Activated B cell treated with CpG ODN at 0.5 μM for 24 hours (primary cell): ENCODE results near the gene CCDC177. TPM values are rescaled to one million over a fixed set of nuclear protein-coding genes. Genes with fewer than 3 reads are reported as not detected.

Experiments used
- ATAC-seq: fragments of 200-7000 bp; cut with Tn5 transposase; one replicate; pipeline ENCODE4 v1.10.0; 2021; ENCODE audit warnings: low read depth, mild to moderate bottlenecking, moderate library complexity
- CTCF ChIA-PET: fragments of 350-600 bp; sonication (Branson Sonifier 250); formaldehyde crosslinking; loops from one replicate; lab custom pipeline; 2021; ENCODE audit warnings: antibody characterized with exemption; lab: Charles Lee
- POLR2A ChIA-PET: fragments of 350-600 bp; sonication (Branson Sonifier 250); formaldehyde crosslinking; loops from one replicate; lab custom pipeline; 2021; ENCODE audit warnings: antibody characterized with exemption; lab: Charles Lee
- DNase-seq: peaks from one replicate; pipeline ENCODE4 v3.0.0; 2022
- H3K27ac Mint-ChIP-seq: one replicate; pipeline ENCODE4 v1.8.0; 2020; ENCODE audit warnings: mixed read lengths
- H3K27me3 Mint-ChIP-seq: one replicate; pipeline ENCODE4 v1.8.0; 2021; ENCODE audit warnings: mixed read lengths
- H3K36me3 Mint-ChIP-seq: one replicate; pipeline ENCODE4 v1.8.0; 2021; ENCODE audit warnings: low read depth, mixed read lengths
- H3K4me1 Mint-ChIP-seq: one replicate; pipeline ENCODE4 v1.8.0; 2021; ENCODE audit warnings: mixed read lengths
- H3K4me3 Mint-ChIP-seq: one replicate; pipeline ENCODE4 v1.8.0; 2020; ENCODE audit warnings: mild to moderate bottlenecking, mixed read lengths
- H3K9me3 Mint-ChIP-seq: one replicate; pipeline ENCODE4 v1.8.0; 2020; ENCODE audit warnings: mixed read lengths
- intact Hi-C: fragments of 100-400 bp; cut with micrococcal nuclease; formaldehyde crosslinking; loops from one replicate; pipeline ENCODE4 v1.15.1; 2024
- total RNA-seq: library from RNA; stranded (reverse); gene quantifications from 2 replicates; pipeline ENCODE4 v1.2.3, GENCODE V29; 2022
- TF ChIP-seq, protein P1 (sequence below): fragments of 200-600 bp; IDR thresholded peaks from one replicate; pipeline ENCODE4 v1.8.0; 2022; ENCODE audit warnings: antibody characterized with exemption, mild to moderate bottlenecking

The CCDC177 gene
- total RNA-seq, 1 donor from 2014 or later: not detected

DNA sequence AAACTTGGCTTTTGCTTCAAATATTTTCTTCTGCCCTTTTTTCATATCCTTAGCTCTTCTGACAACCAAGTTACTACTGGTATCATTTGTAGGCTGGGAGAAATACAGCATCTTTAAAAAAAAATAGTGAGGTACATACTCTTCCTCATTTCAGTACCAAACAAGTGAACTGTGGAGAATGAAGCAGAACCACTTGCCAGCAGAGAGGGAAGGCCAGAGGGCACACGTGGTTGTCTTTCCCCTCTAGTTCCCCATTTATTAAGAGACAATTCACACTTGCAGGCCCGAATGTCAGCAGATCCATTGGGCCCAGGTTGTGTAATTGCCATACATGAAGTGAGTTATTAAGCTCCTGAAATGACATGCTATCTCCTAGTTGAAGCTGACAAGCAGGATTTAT is 39.9 kb upstream of the CCDC177 start:
- peaks cover 5% of the 10 kb centered on the region for H3K36me3 Mint-ChIP-seq
- H3K9me3 Mint-ChIP-seq: no peaks in the 10 kb centered on the region
- POLR2A ChIA-PET: interaction anchor here (0.7 to 6.1 kb wide), 17 partner anchors 9 to 152 kb away, joined by 3 to 25 read pairs (median 8); partner anchors contain the start of gene SRSF5
- H3K4me3 Mint-ChIP-seq: peak overlapping the region; percentile 97
- H3K27me3 Mint-ChIP-seq: no peaks in the 10 kb centered on the region
- CTCF ChIA-PET: interaction anchor here (3.4 kb wide), 1 partner anchor 9 kb away, joined by 14 read pairs; no protein-coding TSS in a partner anchor
- ATAC-seq (peak; percentile 40), DNase-seq (no peak)
- TF ChIP-seq, protein P1, sequence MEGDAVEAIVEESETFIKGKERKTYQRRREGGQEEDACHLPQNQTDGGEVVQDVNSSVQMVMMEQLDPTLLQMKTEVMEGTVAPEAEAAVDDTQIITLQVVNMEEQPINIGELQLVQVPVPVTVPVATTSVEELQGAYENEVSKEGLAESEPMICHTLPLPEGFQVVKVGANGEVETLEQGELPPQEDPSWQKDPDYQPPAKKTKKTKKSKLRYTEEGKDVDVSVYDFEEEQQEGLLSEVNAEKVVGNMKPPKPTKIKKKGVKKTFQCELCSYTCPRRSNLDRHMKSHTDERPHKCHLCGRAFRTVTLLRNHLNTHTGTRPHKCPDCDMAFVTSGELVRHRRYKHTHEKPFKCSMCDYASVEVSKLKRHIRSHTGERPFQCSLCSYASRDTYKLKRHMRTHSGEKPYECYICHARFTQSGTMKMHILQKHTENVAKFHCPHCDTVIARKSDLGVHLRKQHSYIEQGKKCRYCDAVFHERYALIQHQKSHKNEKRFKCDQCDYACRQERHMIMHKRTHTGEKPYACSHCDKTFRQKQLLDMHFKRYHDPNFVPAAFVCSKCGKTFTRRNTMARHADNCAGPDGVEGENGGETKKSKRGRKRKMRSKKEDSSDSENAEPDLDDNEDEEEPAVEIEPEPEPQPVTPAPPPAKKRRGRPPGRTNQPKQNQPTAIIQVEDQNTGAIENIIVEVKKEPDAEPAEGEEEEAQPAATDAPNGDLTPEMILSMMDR: no peak
- intact Hi-C loops: loop anchor here (2.0 to 10.0 kb wide), 5 partner anchors 70 to 1190 kb away; partner anchors contain the start of genes DCAF5 and MAP3K9
- peak overlapping the region; percentile 99 for H3K27ac Mint-ChIP-seq
- H3K4me1 Mint-ChIP-seq: peaks cover 85% of the 10 kb centered on the region

- no peak for ATAC-seq
- DNase-seq: no peak
- peak overlapping the region; percentile 97 for H3K4me3 Mint-ChIP-seq
- CTCF ChIA-PET: interaction anchor here (0.6 to 1.6 kb wide), 2 partner anchors 16 to 106 kb away, joined by 3 to 4 read pairs; no protein-coding TSS in a partner anchor
- intact Hi-C loops: loop anchor here (2.0 to 10.0 kb wide), 5 partner anchors 71 to 1191 kb away; partner anchors contain the start of genes DCAF5 and MAP3K9
- POLR2A ChIA-PET: interaction anchor here (1.3 to 6.1 kb wide), 11 partner anchors 10 to 153 kb away, joined by 3 to 38 read pairs (median 9); partner anchors contain the start of gene SRSF5
- no peaks in the 10 kb centered on the region for H3K27me3 Mint-ChIP-seq
- peaks cover 5% of the 10 kb centered on the region for H3K36me3 Mint-ChIP-seq
- peak overlapping the region; percentile 99 for H3K27ac Mint-ChIP-seq
- H3K4me1 Mint-ChIP-seq: peaks cover 74% of the 10 kb centered on the region
- TF ChIP-seq, protein P1: no peak
- no peaks in the 10 kb centered on the region for H3K9me3 Mint-ChIP-seq
Observed at GRCh38 chr14:69613312-69614073, 38.8 kb upstream of the CCDC177 start.

GRCh38 chr14:69612783-69613130 is 38.1 kb upstream of the CCDC177 start:
- ChIA-PET POLR2A (interaction anchor here (0.7 to 6.1 kb wide), 22 partner anchors 9 to 820 kb away, joined by 3 to 38 read pairs (median 6); partner anchors contain the start of genes SRSF5 and ZFP36L1), CTCF (interaction anchor here (0.6 to 1.6 kb wide), 6 partner anchors 17 to 114 kb away, joined by 3 to 8 read pairs (median 4); no protein-coding TSS in a partner anchor)
- ATAC-seq (no peak), DNase-seq (no peak)
- TF ChIP-seq, protein P1: no peak
- no peaks in the 10 kb centered on the region for H3K27me3 Mint-ChIP-seq
- H3K4me1 Mint-ChIP-seq: peaks cover 67% of the 10 kb centered on the region
- no peaks in the 10 kb centered on the region for H3K9me3 Mint-ChIP-seq
- H3K4me3 Mint-ChIP-seq: peak overlapping the region; percentile 97
- peak overlapping the region; percentile 99 for H3K27ac Mint-ChIP-seq
- intact Hi-C loops: loop anchor here (5.0 to 10.0 kb wide), 3 partner anchors 460 to 1192 kb away; partner anchors contain the start of genes DCAF5 and MAP3K9
- H3K36me3 Mint-ChIP-seq: peaks cover 5% of the 10 kb centered on the region

GRCh38 chr14:69612014-69612782 is 37.5 kb upstream of the CCDC177 start:
- H3K4me1 Mint-ChIP-seq: peaks cover 61% of the 10 kb centered on the region
- peak overlapping the region; percentile 99 for H3K27ac Mint-ChIP-seq
- H3K27me3 Mint-ChIP-seq: no peaks in the 10 kb centered on the region
- TF ChIP-seq, protein P1: no peak
- peak overlapping the region; percentile 97 for H3K4me3 Mint-ChIP-seq
- peak; percentile 25 for ATAC-seq
- ChIA-PET CTCF (interaction anchor here (0.7 to 1.6 kb wide), 5 partner anchors 18 to 115 kb away, joined by 3 to 8 read pairs (median 4); no protein-coding TSS in a partner anchor), POLR2A (interaction anchor here (0.6 to 6.1 kb wide), 29 partner anchors 10 to 819 kb away, joined by 3 to 38 read pairs (median 5); partner anchors contain the start of genes ERH, SLC39A9, SRSF5 and ZFP36L1)
- intact Hi-C loops: loop anchor here (5.0 to 10.0 kb wide), 3 partner anchors 460 to 1193 kb away; partner anchors contain the start of genes DCAF5 and MAP3K9
- H3K9me3 Mint-ChIP-seq: no peaks in the 10 kb centered on the region
- H3K36me3 Mint-ChIP-seq: peaks cover 5% of the 10 kb centered on the region
- DNase-seq: peak; percentile 46
